Raji (cell line): Measurements from ENCODE around the gene ALK.

Experiments used
- POLR2A ChIP-seq: IDR thresholded peaks from 2 replicates; pipeline ENCODE4 v1.6.1; 2011; ENCODE audit warnings: low read depth, low read length, control low read depth; ENCODE audit not compliant: insufficient read depth

ALK gene

DNA sequence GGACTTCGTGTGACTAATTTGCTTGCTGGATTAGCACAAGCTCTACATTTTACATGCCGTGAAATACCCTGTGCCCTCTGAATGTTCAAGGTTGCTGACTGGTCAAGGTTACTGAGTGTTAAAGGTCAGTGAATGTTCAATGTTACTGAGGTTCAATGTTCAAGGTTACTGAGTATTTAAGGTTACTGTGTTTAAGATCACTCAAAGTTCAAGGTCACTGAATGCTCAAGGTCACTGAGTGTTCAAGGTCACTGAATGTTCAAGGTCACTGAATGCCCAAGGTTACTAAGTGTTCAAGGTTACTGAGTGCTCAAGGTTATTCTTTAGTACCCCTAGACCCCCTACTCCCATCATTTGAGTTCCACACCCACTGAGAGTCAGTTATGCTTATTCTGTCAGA lies 528.6 kb downstream of the ALK start:
- TF ChIP-seq POLR2A: no peak

- TF ChIP-seq POLR2A: no peak
Observed at GRCh38 chr2:29390136-29390535, 531.2 kb downstream of the ALK start.

DNA sequence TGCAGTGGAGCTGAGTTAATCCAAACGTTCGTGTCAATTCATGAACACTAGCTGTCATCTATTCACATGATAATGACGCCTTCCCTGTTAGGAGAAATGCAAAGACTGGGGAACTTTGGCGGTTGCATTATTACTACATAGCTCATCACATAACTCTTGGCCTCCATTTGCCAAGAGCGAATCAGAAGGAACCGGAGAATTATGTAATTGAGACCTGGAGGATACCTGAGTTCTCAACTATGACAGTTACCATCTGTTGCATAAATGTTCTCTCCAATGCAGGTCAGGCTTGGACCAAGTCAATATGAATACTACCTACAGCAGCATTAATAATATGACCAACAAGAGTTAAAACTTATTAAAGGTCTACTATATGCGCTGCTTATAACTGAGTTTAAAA lies 531.7 kb downstream of the ALK start:
- no peak for TF ChIP-seq POLR2A

- TF ChIP-seq POLR2A: no peak
Observed at GRCh38 chr2:29388071-29388470, 533.3 kb downstream of the ALK start.

- no peak for TF ChIP-seq POLR2A
Observed at GRCh38 chr2:29382486-29382885, 538.9 kb downstream of the ALK start.

GRCh38 chr2:29377788-29378187 lies 543.6 kb downstream of the ALK start:
- TF ChIP-seq POLR2A: no peak

DNA sequence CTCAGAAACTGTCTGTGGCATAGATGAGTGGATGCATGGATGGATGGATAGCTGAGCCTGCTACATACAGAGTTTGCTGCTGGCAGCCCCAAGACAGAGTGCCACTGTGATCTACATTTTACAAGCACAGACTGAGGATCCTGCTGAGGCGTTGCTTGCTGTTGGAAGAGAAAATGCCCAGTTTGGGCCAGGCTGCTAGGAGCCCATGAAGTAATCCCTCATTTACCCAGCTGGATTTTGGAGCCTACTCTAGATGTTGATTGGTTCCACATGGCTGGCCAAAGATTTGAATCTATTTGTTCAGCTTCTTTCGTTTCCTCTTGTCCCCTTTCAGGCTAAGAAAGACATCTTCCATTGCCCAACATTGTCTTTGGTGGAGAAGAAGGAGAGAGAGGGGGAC lies 544.8 kb downstream of the ALK start:
- no peak for TF ChIP-seq POLR2A

DNA sequence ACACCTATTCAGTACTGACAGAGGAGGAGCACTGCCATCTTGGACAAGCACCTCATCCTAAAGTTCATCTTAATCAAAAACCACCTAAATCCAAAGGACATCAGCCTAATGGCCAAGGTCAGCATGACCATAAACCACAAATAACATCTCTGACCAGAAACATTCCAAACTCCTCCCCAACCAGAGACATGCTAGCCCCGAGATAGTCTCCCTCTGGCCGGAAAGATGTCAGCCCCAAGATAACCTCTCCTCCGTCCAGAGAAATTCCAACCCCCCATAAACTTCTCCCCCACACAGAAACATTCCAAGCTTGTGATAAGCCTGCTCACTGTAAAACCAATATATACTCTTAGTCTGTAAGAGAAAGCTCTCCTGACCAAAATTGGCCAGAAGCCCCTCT lies 545.5 kb downstream of the ALK start:
- TF ChIP-seq POLR2A: no peak

DNA sequence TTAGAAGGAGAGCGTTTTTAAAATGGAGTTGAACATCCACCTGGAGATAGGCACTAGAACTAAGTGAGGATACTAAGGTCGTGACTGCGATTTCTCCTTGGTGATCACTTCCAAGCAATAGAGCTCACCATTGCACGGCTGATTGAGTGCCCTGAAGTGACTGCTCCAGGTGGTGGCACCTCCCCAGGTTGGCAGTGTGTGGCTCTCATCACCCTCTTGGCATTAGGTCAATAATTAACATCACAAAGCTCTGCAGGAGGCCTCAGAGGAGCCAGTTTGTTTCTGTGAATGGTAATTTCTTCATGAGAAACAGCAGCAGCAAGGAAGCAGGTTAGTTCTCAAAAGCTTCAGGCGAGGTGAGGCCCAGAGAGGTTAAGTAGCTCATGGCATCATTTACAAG lies 546.6 kb downstream of the ALK start:
- no peak for TF ChIP-seq POLR2A

DNA sequence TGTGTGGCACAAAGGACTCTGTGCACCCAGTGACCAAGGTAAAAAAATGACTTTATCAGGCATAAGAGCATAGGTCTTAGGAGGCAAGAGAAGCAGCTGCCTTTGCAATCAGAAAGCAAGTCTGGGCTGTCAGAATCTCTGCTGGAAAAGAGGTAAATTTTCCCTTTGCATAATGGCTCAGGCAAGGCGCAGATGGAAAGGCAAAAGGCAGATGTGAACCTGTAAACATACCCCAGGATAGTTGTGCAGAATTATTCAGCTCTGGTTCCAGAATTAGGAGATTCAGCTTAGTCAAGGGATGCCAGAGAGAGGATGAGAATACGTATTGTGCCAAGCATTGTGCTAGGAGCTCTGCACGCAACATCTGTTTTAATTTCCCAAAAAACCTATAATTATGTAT lies 547.5 kb downstream of the ALK start:
- no peak for TF ChIP-seq POLR2A

DNA sequence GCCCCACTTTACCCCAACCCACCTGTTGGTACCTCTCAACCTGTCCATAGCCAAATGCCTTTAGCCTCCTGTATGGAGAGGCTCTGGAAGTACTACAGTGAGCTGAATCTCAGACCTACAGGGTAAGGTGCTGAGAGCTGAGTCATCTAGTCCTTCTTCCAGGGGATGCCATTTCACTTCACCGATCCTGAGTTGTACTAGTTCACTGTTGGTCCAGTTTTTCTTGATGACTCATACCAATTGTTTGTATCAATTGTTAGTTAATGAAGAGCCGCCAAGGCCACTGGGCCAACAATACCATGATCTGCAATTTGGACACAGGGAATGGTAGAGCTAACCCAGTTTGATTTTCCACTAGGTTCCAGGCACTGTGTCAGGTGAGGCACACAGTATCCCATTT lies 549.2 kb downstream of the ALK start:
- TF ChIP-seq POLR2A: no peak

- TF ChIP-seq POLR2A: no peak
Observed at GRCh38 chr2:29370581-29371125, 550.7 kb downstream of the ALK start.

GRCh38 chr2:29370173-29370572 lies 551.2 kb downstream of the ALK start:
- TF ChIP-seq POLR2A: no peak

- no peak for TF ChIP-seq POLR2A
Observed at GRCh38 chr2:29368659-29369040, 552.7 kb downstream of the ALK start.

GRCh38 chr2:29367986-29368658 lies 553.3 kb downstream of the ALK start:
- TF ChIP-seq POLR2A: no peak

GRCh38 chr2:29363111-29363510 lies 558.3 kb downstream of the ALK start:
- TF ChIP-seq POLR2A: no peak

GRCh38 chr2:29361231-29361630 lies 560.2 kb downstream of the ALK start:
- TF ChIP-seq POLR2A: no peak
